Type B pancreatic cell (in vitro differentiated cells): ENCODE data around the gene NAV2. TPM values are rescaled to one million over a fixed set of nuclear protein-coding genes. Genes with fewer than 3 reads are reported as not detected.

Experiments
- DNase-seq: peaks from one replicate; pipeline ENCODE4 v3.0.0; 2021; ENCODE audit warnings: mixed read lengths; ENCODE audit not compliant: unreplicated experiment; ENCODE audit errors: extremely low spot score
- H3K27ac Mint-ChIP-seq: 2 replicates; pipeline ENCODE4 v1.8.0; 2021; ENCODE audit warnings: mild to moderate bottlenecking, mixed read lengths
- H3K27me3 Mint-ChIP-seq: 2 replicates; pipeline ENCODE4 v1.8.0; 2021; ENCODE audit warnings: mixed read lengths
- H3K36me3 Mint-ChIP-seq: 2 replicates; pipeline ENCODE4 v1.8.0; 2021; ENCODE audit warnings: mixed read lengths
- H3K4me1 Mint-ChIP-seq: one replicate; pipeline ENCODE4 v1.8.0; 2021; ENCODE audit warnings: mixed read lengths; ENCODE audit not compliant: unreplicated experiment
- H3K4me3 Mint-ChIP-seq: 2 replicates; pipeline ENCODE4 v1.8.0; 2021; ENCODE audit warnings: mild to moderate bottlenecking, mixed read lengths
- H3K9me3 Mint-ChIP-seq: 2 replicates; pipeline ENCODE4 v1.8.0; 2021; ENCODE audit warnings: mixed read lengths
- total RNA-seq: library from RNA; stranded (reverse); gene quantifications from 2 replicates; pipeline ENCODE4 v1.2.1, GENCODE V29; 2021; ENCODE audit warnings: low replicate concordance
- TF ChIP-seq, protein P1 (sequence below): fragments of 200-600 bp; sonication (generic); conservative IDR thresholded peaks from 2 replicates; pipeline ENCODE4 v1.5.0; 2021; ENCODE audit warnings: antibody characterized with exemption, mild to moderate bottlenecking

NAV2 gene
- total RNA-seq, 1 donor from 2014 or later, result 54.2 TPM

DNA sequence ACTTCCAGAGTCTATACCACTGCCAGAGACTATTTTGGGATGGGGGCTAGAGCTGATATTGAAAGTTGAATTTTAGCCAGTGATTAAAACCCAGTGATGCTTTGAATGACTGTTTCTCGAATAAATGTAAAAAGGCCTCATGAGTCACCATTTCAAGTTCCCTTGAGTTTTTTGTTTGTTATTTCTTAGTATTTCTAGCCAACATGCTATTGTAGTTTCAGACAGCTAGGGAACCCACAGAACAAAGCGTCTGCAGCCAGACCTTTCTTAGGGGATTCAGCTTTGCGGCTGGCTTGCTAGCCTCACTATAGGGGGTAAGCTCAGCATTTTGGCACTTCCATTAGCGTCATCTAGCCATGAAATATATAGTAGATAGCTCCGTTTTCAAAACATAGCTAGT lies 381.1 kb downstream of the NAV2 start:
- TF ChIP-seq, protein P1, sequence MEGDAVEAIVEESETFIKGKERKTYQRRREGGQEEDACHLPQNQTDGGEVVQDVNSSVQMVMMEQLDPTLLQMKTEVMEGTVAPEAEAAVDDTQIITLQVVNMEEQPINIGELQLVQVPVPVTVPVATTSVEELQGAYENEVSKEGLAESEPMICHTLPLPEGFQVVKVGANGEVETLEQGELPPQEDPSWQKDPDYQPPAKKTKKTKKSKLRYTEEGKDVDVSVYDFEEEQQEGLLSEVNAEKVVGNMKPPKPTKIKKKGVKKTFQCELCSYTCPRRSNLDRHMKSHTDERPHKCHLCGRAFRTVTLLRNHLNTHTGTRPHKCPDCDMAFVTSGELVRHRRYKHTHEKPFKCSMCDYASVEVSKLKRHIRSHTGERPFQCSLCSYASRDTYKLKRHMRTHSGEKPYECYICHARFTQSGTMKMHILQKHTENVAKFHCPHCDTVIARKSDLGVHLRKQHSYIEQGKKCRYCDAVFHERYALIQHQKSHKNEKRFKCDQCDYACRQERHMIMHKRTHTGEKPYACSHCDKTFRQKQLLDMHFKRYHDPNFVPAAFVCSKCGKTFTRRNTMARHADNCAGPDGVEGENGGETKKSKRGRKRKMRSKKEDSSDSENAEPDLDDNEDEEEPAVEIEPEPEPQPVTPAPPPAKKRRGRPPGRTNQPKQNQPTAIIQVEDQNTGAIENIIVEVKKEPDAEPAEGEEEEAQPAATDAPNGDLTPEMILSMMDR, result no peak
- no peak overlapping the region for H3K27ac Mint-ChIP-seq
- H3K36me3 Mint-ChIP-seq, result peaks cover 48% of the 10 kb centered on the region

GRCh38 chr11:20095189-20095588 lies 382.6 kb downstream of the NAV2 start:
- Mint-ChIP-seq H3K27me3 (no peaks in the 10 kb centered on the region), H3K4me1 (peaks cover 13% of the 10 kb centered on the region), H3K9me3 (no peaks in the 10 kb centered on the region), H3K4me3 (no peak overlapping the region), H3K27ac (no peak overlapping the region), H3K36me3 (peaks cover 51% of the 10 kb centered on the region)
- TF ChIP-seq, protein P1, result no peak
- DNase-seq, result no peak

More for the DNA sequence above, 381.1 kb downstream of the NAV2 start:
- Mint-ChIP-seq H3K4me3 (no peak overlapping the region), H3K9me3 (no peaks in the 10 kb centered on the region), H3K4me1 (peaks cover 26% of the 10 kb centered on the region), H3K27me3 (no peaks in the 10 kb centered on the region)
- DNase-seq, result no peak

- TF ChIP-seq, protein P1, result no peak
- H3K4me1 Mint-ChIP-seq, result peaks cover 13% of the 10 kb centered on the region
- DNase-seq, result no peak
- H3K27ac Mint-ChIP-seq, result no peak overlapping the region
- no peaks in the 10 kb centered on the region for H3K9me3 Mint-ChIP-seq
- no peak overlapping the region for H3K4me3 Mint-ChIP-seq
- peaks cover 42% of the 10 kb centered on the region for H3K36me3 Mint-ChIP-seq
- H3K27me3 Mint-ChIP-seq, result no peaks in the 10 kb centered on the region
Observed at GRCh38 chr11:20097319-20098221, 384.9 kb downstream of the NAV2 start.

DNA sequence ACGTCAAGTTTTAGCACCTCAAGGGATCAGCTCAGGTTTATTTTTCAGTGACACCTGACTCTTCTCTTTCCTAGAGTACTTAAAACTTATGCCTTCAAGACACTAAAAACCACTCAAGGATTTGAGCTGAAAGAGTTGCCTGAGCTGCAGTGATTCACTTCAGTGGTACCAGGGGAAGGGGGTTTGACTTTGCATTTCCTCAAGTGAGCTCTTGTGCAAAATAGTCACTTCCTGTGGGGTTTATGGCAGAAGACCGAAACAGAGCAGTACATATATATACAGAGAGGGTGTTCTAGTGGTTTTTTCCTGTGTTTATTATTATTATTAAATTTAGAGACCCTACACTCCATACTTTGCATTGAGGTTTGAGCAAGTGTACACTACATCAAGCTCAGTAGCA lies 386.9 kb downstream of the NAV2 start:
- H3K4me3 Mint-ChIP-seq, result no peak overlapping the region
- no peak overlapping the region for H3K27ac Mint-ChIP-seq
- peaks cover 45% of the 10 kb centered on the region for H3K36me3 Mint-ChIP-seq
- DNase-seq, result no peak
- H3K4me1 Mint-ChIP-seq, result peaks cover 11% of the 10 kb centered on the region
- TF ChIP-seq, protein P1, result no peak
- no peaks in the 10 kb centered on the region for H3K9me3 Mint-ChIP-seq
- H3K27me3 Mint-ChIP-seq, result no peaks in the 10 kb centered on the region

- peaks cover 5% of the 10 kb centered on the region for H3K4me1 Mint-ChIP-seq
- H3K9me3 Mint-ChIP-seq, result no peaks in the 10 kb centered on the region
- no peak overlapping the region for H3K4me3 Mint-ChIP-seq
- TF ChIP-seq, protein P1, result no peak
- H3K27ac Mint-ChIP-seq, result no peak overlapping the region
- no peak for DNase-seq
- H3K27me3 Mint-ChIP-seq, result no peaks in the 10 kb centered on the region
- peaks cover 40% of the 10 kb centered on the region for H3K36me3 Mint-ChIP-seq
Observed at GRCh38 chr11:20102397-20102796, 389.8 kb downstream of the NAV2 start.
